Anterior cingulate cortex (tissue), 58 donors: ENCODE data around the gene TRMT1.

ENCODE experiments used
- DNase-seq, 58 donors: peaks; one replicate each; lab custom pipeline; 2025; lab: John Stamatoyannopoulos, UW

Gene TRMT1

GRCh38 chr19:13076787-13077186 is 39.8 kb downstream of the TRMT1 start:
- DNase-seq = peak in 32 of 58 donors; percentile 23 to 67 (median 44)

- DNase-seq = peak in 4 of 58 donors; percentile 24 to 39 (median 36)
Measured at GRCh38 chr19:13076320-13076719, 40.2 kb downstream of the TRMT1 start.

- DNase-seq = no peak
Measured at GRCh38 chr19:13074378-13074777, 42.2 kb downstream of the TRMT1 start.

GRCh38 chr19:13073263-13073662 is 43.3 kb downstream of the TRMT1 start:
- no peak for DNase-seq

GRCh38 chr19:13072188-13072908 is 44.2 kb downstream of the TRMT1 start:
- peak in 57 of 58 donors; percentile 20 to 98 (median 86) for DNase-seq

GRCh38 chr19:13071444-13072187 is 44.9 kb downstream of the TRMT1 start:
- DNase-seq = peak in 1 of 58 donors; percentile 58

GRCh38 chr19:13070425-13071140 is 46.0 kb downstream of the TRMT1 start:
- DNase-seq = peak in 52 of 58 donors; percentile 40 to 84 (median 70)

- DNase-seq = peak in 8 of 58 donors; percentile 6 to 65 (median 52)
Measured at GRCh38 chr19:13069415-13070359, 46.9 kb downstream of the TRMT1 start.

- peak in 44 of 58 donors; percentile 16 to 87 (median 56) for DNase-seq
Measured at GRCh38 chr19:13068085-13068846, 48.3 kb downstream of the TRMT1 start.

- DNase-seq = peak in 1 of 58 donors; percentile 21
Measured at GRCh38 chr19:13066933-13067807, 49.4 kb downstream of the TRMT1 start.

GRCh38 chr19:13066226-13066625 is 50.3 kb downstream of the TRMT1 start:
- no peak for DNase-seq

- peak in 16 of 58 donors; percentile 28 to 76 (median 50) for DNase-seq
Measured at GRCh38 chr19:13064092-13064489, 52.4 kb downstream of the TRMT1 start.

GRCh38 chr19:13063461-13064091 is 53.0 kb downstream of the TRMT1 start:
- DNase-seq = peak in 20 of 58 donors; percentile 16 to 76 (median 46)

GRCh38 chr19:13062317-13062716 is 54.2 kb downstream of the TRMT1 start:
- no peak for DNase-seq

GRCh38 chr19:13060964-13061927 is 55.3 kb downstream of the TRMT1 start:
- DNase-seq = peak in 56 of 58 donors; percentile 32 to 88 (median 76)
